Gastrocnemius medialis (tissue), 4 donors: ENCODE measurements around the gene GFY.

Experiments used
- POLR2A ChIP-seq, 2 donors: fragments of 450-650 bp; IDR thresholded peaks; one replicate each; pipeline ENCODE4 v1.6.1; 2017; ENCODE audit warnings: antibody characterized with exemption in 2 of 2, mild to moderate bottlenecking in 2 of 2, moderate library complexity in 2 of 2
- TF ChIP-seq, protein P1 (sequence below), 5 experiments: fragments of 450-650 bp in 3 of 5; fragments of 200-600 bp in 2 of 5; sonication (generic) in 2 of 5; IDR thresholded peaks in 4 of 5; conservative IDR thresholded peaks in 1 of 5; 1 replicate in 4 of 5; 2 replicates in 1 of 5; pipeline ENCODE4 v1.5.1; 2016 to 2019; ENCODE audit warnings: antibody characterized with exemption in 5 of 5, mild to moderate bottlenecking in 3 of 5, moderate library complexity in 3 of 5

DNA sequence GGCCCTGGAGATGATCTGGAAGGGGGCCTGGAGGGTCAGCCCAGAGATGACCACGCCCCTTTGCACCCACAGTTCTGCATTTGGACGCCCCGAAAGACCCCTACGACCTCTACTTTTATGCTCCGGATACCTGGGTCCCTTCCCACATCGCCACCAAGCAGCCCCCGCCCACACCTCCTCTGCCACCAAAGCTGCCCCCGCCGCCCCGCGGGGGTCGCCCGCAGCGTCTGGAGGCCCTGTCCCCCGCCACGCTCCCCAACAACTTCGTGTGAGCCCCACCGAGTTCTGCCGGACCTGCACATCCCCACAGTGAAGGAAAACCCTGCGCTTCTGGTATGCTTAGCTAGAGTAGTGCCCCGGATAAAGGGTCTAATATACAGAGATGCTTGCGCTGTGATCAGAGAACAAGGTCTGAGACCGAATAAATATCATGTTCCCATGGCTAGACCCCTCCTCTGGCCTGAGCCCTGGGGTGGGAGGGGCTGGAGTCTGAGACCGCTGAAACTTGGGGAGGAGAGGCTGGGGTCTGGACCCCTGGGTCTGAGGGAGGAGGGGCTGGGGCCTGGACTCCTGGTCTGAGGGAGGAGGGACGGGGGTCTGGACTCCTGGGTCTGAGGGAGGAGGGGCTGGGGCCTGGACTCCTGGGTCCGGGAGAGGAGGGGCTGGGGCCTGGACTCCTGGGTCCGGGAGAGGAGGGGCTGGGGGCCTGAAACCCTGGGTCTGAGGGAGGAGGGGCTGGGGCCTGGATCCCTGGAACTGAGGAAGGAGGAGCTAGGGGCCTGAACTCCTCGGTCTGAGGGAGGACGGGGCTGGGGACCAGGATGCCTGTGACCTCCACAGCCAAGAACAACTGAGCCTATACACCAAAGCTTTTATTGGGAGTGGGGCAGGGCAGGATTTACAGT is 3.6 kb downstream of the GFY start:
- TF ChIP-seq, protein P1, sequence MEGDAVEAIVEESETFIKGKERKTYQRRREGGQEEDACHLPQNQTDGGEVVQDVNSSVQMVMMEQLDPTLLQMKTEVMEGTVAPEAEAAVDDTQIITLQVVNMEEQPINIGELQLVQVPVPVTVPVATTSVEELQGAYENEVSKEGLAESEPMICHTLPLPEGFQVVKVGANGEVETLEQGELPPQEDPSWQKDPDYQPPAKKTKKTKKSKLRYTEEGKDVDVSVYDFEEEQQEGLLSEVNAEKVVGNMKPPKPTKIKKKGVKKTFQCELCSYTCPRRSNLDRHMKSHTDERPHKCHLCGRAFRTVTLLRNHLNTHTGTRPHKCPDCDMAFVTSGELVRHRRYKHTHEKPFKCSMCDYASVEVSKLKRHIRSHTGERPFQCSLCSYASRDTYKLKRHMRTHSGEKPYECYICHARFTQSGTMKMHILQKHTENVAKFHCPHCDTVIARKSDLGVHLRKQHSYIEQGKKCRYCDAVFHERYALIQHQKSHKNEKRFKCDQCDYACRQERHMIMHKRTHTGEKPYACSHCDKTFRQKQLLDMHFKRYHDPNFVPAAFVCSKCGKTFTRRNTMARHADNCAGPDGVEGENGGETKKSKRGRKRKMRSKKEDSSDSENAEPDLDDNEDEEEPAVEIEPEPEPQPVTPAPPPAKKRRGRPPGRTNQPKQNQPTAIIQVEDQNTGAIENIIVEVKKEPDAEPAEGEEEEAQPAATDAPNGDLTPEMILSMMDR (IDR thresholded peaks at IDR 0.05 in 4 of 5, conservative IDR thresholded peaks at IDR 0.05 in 1 of 5) = no peak
- no peak for TF ChIP-seq POLR2A (IDR thresholded peaks at IDR 0.05)
